Calu3 (cell line): ENCODE data around the gene MARCKSL1. TPM values are rescaled to one million over a fixed set of nuclear protein-coding genes. Genes with fewer than 3 reads are reported as not detected.

Source experiments
- BruUV-seq: library from RNA; stranded (reverse); fragments of 400-500 nt; replicated peaks from 2 replicates; lab custom pipeline; 2021; lab: Mats Ljungman, UMichigan
- CTCF ChIA-PET: fragments of 300-600 bp; sonication (Branson Sonifier 250); formaldehyde crosslinking; loops from one replicate; lab custom pipeline; 2022; ENCODE audit warnings: antibody characterized with exemption; lab: Charles Lee
- DNase-seq: peaks from one replicate; pipeline ENCODE4 v3.0.0; 2022
- H3K27ac Mint-ChIP-seq: one replicate; pipeline ENCODE4 v1.8.0; 2022; ENCODE audit warnings: mixed read lengths; ENCODE audit not compliant: unreplicated experiment
- H3K27me3 Mint-ChIP-seq: one replicate; pipeline ENCODE4 v1.8.0; 2022; ENCODE audit warnings: mixed read lengths; ENCODE audit not compliant: unreplicated experiment
- H3K36me3 Mint-ChIP-seq: one replicate; pipeline ENCODE4 v1.8.0; 2022; ENCODE audit warnings: mild to moderate bottlenecking, moderate library complexity, mixed read lengths; ENCODE audit not compliant: insufficient read depth, unreplicated experiment
- H3K4me1 Mint-ChIP-seq: one replicate; pipeline ENCODE4 v1.8.0; 2022; ENCODE audit warnings: mild to moderate bottlenecking, low read depth, mixed read lengths; ENCODE audit not compliant: unreplicated experiment
- H3K4me3 Mint-ChIP-seq: one replicate; pipeline ENCODE4 v1.8.0; 2022; ENCODE audit warnings: mild to moderate bottlenecking, low read depth, moderate library complexity, mixed read lengths; ENCODE audit not compliant: unreplicated experiment
- H3K9me3 Mint-ChIP-seq: one replicate; pipeline ENCODE4 v1.8.0; 2022; ENCODE audit warnings: low read depth, mixed read lengths; ENCODE audit not compliant: unreplicated experiment
- CTCF ChIP-seq: fragments of 200-600 bp; IDR thresholded peaks from one replicate; pipeline ENCODE4 v1.8.0; 2022; ENCODE audit warnings: antibody characterized with exemption; ENCODE audit not compliant: unreplicated experiment
- intact Hi-C: fragments of 100-400 bp; cut with micrococcal nuclease; formaldehyde crosslinking; loops from one replicate; pipeline ENCODE4 v1.10.0; 2022; ENCODE audit not compliant: unreplicated experiment
- total RNA-seq: library from RNA; stranded (reverse); gene quantifications from 2 replicates; pipeline ENCODE4 v1.2.3, GENCODE V29; 2022

Gene MARCKSL1
- total RNA-seq, 1 experiment from 2014 or later = 169 TPM

GRCh38 chr1:32351399-32352238 is 15.6 kb upstream of the MARCKSL1 start:
- Mint-ChIP-seq H3K27me3 (peaks cover under 1% of the 10 kb centered on the region), H3K4me3 (peak overlapping the region; percentile 70), H3K9me3 (no peaks in the 10 kb centered on the region), H3K27ac (peak overlapping the region; percentile 35), H3K4me1 (peaks cover 16% of the 10 kb centered on the region), H3K36me3 (peaks cover 36% of the 10 kb centered on the region)
- no peak for TF ChIP-seq CTCF
- CTCF ChIA-PET = interaction anchor here (1.2 kb wide), 1 partner anchor 16 kb away, joined by 4 read pairs; the partner anchor contains the start of gene MARCKSL1
- intact Hi-C loops = no loop called here
- peak; percentile 97 for DNase-seq
- BruUV-seq = no TSS peak

- intact Hi-C loops = no loop called here
- Mint-ChIP-seq H3K4me1 (peaks cover 23% of the 10 kb centered on the region), H3K27me3 (peaks cover 8% of the 10 kb centered on the region), H3K9me3 (no peaks in the 10 kb centered on the region), H3K4me3 (peak overlapping the region; percentile 70), H3K36me3 (peaks cover 32% of the 10 kb centered on the region), H3K27ac (peak overlapping the region; percentile 35)
- CTCF ChIA-PET = interaction anchor here (1.2 kb wide), 1 partner anchor 15 kb away, joined by 4 read pairs; the partner anchor contains the start of gene MARCKSL1
- DNase-seq = peak; percentile 79
- TF ChIP-seq CTCF = peak; percentile 77
- no TSS peak for BruUV-seq
These were observed 14.9 kb upstream of the MARCKSL1 start for GRCh38 chr1:32350785-32351398.

- Mint-ChIP-seq H3K36me3 (peaks cover 37% of the 10 kb centered on the region), H3K4me3 (no peak overlapping the region), H3K27ac (no peak overlapping the region), H3K27me3 (peaks cover 13% of the 10 kb centered on the region), H3K4me1 (peaks cover 36% of the 10 kb centered on the region), H3K9me3 (no peaks in the 10 kb centered on the region)
- CTCF ChIA-PET = no interaction called here
- no peak for DNase-seq
- TF ChIP-seq CTCF = no peak
- no TSS peak for BruUV-seq
- intact Hi-C loops = no loop called here
These were observed 13.2 kb upstream of the MARCKSL1 start for GRCh38 chr1:32349211-32349708.

GRCh38 chr1:32346532-32347157 is 10.6 kb upstream of the MARCKSL1 start:
- intact Hi-C loops = no loop called here
- no peak for DNase-seq
- TF ChIP-seq CTCF = no peak
- Mint-ChIP-seq H3K9me3 (no peaks in the 10 kb centered on the region), H3K4me1 (peaks cover 23% of the 10 kb centered on the region), H3K36me3 (peaks cover 23% of the 10 kb centered on the region), H3K27ac (no peak overlapping the region), H3K4me3 (no peak overlapping the region), H3K27me3 (peaks cover 13% of the 10 kb centered on the region)
- BruUV-seq = no TSS peak
- CTCF ChIA-PET = interaction anchor here (0.5 kb wide), 1 partner anchor 142 kb away, joined by 3 read pairs; no protein-coding TSS in a partner anchor
